ENCODE results near the gene LY9.
A peak's percentile ranks its signal among the peaks of the same experiment; 100 is the strongest.

The LY9 gene

DNA sequence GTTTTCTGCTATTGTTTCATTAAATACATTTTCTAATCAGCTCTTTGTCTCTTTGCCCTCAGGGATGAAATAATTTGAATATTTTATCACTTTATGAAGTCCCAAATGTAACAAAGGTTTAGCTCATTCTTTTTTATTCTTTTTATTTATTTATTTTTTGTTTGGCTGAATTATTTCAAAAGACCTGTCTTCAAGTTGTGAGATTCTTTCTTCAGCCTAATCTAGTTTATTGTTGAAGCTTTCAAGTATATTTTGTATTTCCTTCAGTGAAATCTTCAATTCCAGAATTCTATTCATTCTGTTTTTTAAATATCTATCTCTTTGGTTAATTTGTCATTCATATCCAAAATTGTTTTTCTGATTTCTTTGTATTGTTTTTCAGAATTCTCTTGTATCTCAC, 10.8 kb downstream of the LY9 start:
- Mint-ChIP-seq H3K36me3 (peaks cover 86% of the 10 kb centered on the region), H3K9me3 (peaks cover 18% of the 10 kb centered on the region), H3K4me3 (peak overlapping the region; percentile 49), H3K4me1 (peaks cover 74% of the 10 kb centered on the region), H3K27ac (peak overlapping the region; percentile 45), H3K27me3 (no peaks in the 10 kb centered on the region)
- no peak for ATAC-seq

DNA sequence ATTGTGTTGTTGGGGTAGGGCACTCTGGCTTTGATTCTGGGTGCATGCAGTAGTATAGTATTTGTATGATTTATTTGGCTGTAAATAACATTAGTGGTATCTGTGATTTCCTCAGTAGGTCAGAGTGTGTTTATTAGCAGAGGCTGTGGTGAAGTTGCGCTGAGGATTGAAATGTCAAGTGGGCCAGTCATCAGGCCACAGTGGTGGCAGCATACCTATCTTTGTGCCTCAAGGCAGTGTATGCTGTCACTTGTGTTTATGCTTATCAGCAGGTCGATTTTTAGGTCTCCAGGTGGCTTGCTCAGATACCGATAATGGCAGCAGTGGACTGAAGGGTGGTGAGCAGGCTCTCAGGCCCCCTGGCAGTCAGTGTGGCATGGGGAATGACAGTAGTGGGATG, 11.3 kb downstream of the LY9 start:
- Mint-ChIP-seq H3K27me3 (no peaks in the 10 kb centered on the region), H3K4me1 (peaks cover 78% of the 10 kb centered on the region), H3K4me3 (peak overlapping the region; percentile 11), H3K36me3 (peaks cover 91% of the 10 kb centered on the region), H3K9me3 (peaks cover 18% of the 10 kb centered on the region), H3K27ac (peak overlapping the region; percentile 45)
- no peak for ATAC-seq

DNA sequence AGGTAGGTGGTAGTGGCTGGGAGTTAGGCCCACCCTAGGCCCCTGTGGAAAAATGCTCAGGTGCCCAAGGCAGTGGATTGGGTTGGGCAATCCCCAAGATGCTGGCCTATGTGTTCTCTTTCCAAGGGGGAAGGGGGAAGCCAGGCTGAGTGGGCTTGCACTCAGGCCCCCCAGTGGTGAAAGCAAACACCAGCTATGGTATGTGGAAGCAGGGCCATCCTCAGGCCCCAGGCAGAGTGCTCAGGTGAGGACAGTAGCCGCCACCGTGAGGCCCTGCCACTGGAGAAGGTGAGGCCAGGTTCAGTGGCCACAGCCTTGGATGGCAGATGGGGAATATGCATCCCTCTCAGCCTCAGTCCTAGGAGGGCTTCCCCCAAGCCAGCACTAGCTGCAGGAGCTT, 11.8 kb downstream of the LY9 start:
- peaks cover 90% of the 10 kb centered on the region for H3K36me3 Mint-ChIP-seq
- H3K27ac Mint-ChIP-seq: peak overlapping the region; percentile 71
- no peaks in the 10 kb centered on the region for H3K27me3 Mint-ChIP-seq
- no peak overlapping the region for H3K4me3 Mint-ChIP-seq
- peaks cover 17% of the 10 kb centered on the region for H3K9me3 Mint-ChIP-seq
- ATAC-seq: no peak
- peaks cover 78% of the 10 kb centered on the region for H3K4me1 Mint-ChIP-seq

DNA sequence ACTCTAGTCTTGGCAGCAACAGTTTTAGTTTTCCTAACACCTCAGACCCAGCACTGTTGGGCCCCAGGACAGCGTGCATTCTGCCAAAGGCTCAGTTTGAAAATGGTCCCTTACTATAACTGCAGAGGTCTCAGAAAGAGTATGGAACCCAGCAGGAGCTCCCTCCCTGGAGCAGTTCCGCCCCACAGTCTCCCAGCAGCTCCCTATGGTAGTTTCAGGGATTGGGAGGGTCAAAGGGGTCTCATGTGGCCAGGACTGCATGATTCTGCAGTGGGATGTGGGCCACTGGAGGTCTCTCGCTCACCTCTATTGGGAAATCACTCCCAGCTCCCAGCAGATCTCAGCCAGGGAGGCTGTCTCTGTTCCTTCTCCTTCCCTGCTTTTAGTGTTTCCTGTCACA, 12.3 kb downstream of the LY9 start:
- H3K4me3 Mint-ChIP-seq: no peak overlapping the region
- peaks cover 90% of the 10 kb centered on the region for H3K36me3 Mint-ChIP-seq
- peaks cover 81% of the 10 kb centered on the region for H3K4me1 Mint-ChIP-seq
- ATAC-seq: no peak
- H3K27me3 Mint-ChIP-seq: no peaks in the 10 kb centered on the region
- peak overlapping the region; percentile 71 for H3K27ac Mint-ChIP-seq
- H3K9me3 Mint-ChIP-seq: peaks cover 17% of the 10 kb centered on the region

DNA sequence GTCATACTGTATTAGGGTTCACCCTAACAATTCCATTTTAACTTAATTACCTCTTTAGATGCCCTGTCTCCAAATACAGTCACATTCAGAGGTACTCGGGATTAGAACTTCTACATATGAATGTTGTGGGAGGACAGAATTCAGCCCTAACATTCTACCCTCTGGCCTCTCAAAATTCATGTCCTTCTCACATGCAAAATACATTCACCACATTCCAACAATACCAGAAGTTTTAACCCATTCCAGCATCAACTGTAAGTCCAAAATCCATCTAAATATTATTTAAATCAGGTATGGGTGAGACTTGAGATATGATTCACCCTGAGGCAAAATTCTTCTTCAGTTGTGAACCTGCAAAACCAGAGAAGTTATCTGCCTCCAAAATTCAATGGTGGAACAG, 14.5 kb downstream of the LY9 start:
- no peak overlapping the region for H3K27ac Mint-ChIP-seq
- peaks cover 86% of the 10 kb centered on the region for H3K36me3 Mint-ChIP-seq
- peaks cover 75% of the 10 kb centered on the region for H3K4me1 Mint-ChIP-seq
- ATAC-seq: no peak
- H3K27me3 Mint-ChIP-seq: no peaks in the 10 kb centered on the region
- peaks cover 13% of the 10 kb centered on the region for H3K9me3 Mint-ChIP-seq
- no peak overlapping the region for H3K4me3 Mint-ChIP-seq

DNA sequence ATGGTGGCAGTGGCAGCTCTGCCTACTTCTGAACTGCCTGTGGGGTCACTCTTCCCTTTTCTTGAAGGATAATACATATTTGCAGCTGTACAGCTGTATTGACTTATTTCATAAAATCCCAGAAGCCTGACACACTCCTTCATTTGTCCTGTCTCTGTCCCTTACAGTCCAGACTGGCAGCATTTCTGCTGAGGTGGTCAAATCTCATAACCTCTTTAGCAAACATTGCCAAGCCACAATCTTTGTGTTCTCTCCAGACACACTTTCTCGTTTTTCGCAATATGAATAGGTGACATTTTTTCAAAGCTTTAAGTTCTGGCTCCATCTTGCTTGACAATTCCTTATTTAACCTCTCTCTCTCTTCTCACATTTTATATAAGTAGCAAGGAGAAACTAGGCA, 15.2 kb downstream of the LY9 start:
- H3K36me3 Mint-ChIP-seq: peaks cover 85% of the 10 kb centered on the region

DNA sequence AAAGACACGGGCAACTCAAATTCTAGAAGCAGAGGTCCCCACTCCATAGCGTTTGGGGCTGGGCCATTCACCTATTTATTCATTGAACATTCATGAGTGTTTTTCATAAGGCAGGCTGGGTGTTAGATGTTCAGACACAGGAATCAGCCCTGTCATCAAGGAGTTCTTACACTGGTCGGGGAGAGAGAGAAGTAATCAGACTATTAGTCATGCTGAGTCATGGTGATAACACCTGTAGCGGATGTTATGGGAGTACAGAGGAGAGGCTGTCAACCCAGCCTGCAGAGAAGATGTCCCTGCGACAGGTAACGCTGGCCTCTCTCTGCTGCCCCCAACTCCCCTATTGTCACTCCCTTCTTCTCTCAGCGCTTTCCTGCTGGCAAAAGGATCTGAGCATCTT, 17.2 kb downstream of the LY9 start:
- Mint-ChIP-seq H3K27me3 (no peaks in the 10 kb centered on the region), H3K27ac (peak overlapping the region; percentile 73), H3K4me1 (peaks cover 48% of the 10 kb centered on the region)

More for the DNA sequence above, 15.2 kb downstream of the LY9 start:
- ATAC-seq: no peak
- Mint-ChIP-seq H3K27me3 (no peaks in the 10 kb centered on the region), H3K27ac (peak overlapping the region; percentile 40), H3K4me1 (peaks cover 69% of the 10 kb centered on the region), H3K9me3 (peaks cover 8% of the 10 kb centered on the region), H3K4me3 (no peak overlapping the region)

DNA sequence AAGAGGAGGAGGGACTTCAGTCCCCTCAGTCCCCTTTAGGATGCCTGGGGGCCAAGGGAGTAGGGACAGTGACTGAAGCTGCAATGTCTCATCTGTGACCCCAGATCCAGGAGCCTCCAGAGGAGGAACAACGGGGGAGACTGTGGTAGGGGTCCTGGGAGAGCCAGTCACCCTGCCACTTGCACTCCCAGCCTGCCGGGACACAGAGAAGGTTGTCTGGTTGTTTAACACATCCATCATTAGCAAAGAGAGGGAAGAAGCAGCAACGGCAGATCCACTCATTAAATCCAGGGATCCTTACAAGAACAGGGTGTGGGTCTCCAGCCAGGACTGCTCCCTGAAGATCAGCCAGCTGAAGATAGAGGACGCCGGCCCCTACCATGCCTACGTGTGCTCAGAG, 18.3 kb downstream of the LY9 start:
- H3K27ac Mint-ChIP-seq: peak overlapping the region; percentile 73
- H3K4me1 Mint-ChIP-seq: peaks cover 42% of the 10 kb centered on the region
- H3K4me3 Mint-ChIP-seq: no peak overlapping the region
- H3K9me3 Mint-ChIP-seq: no peaks in the 10 kb centered on the region
- no peak for ATAC-seq
- no peaks in the 10 kb centered on the region for H3K27me3 Mint-ChIP-seq
- H3K36me3 Mint-ChIP-seq: peaks cover 78% of the 10 kb centered on the region

More for the DNA sequence above, 17.2 kb downstream of the LY9 start:
- H3K9me3 Mint-ChIP-seq: no peaks in the 10 kb centered on the region
- peaks cover 72% of the 10 kb centered on the region for H3K36me3 Mint-ChIP-seq
- no peak for ATAC-seq
- no peak overlapping the region for H3K4me3 Mint-ChIP-seq

DNA sequence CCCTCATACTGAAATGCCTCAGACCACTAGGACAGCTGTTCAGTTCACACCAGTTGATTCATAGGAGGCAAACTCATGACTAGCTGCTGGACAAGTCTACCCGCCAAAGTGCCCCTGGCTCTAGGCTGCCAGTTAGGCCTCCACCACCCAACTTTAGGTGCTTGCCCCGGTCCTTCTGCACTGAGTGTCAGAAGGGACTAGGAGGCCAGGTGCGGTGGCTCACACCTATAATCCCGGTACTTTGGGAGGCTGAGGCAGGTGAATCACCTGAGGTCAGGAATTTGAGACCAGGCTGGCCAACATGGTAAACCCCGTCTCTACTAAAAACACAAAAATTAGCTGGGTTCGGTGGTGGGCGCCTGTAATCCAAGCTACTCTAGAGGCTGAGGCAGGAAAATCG, 18.9 kb downstream of the LY9 start:
- Mint-ChIP-seq H3K36me3 (peaks cover 78% of the 10 kb centered on the region), H3K27ac (no peak overlapping the region), H3K4me3 (no peak overlapping the region), H3K27me3 (no peaks in the 10 kb centered on the region), H3K9me3 (no peaks in the 10 kb centered on the region), H3K4me1 (peaks cover 42% of the 10 kb centered on the region)
- no peak for ATAC-seq

DNA sequence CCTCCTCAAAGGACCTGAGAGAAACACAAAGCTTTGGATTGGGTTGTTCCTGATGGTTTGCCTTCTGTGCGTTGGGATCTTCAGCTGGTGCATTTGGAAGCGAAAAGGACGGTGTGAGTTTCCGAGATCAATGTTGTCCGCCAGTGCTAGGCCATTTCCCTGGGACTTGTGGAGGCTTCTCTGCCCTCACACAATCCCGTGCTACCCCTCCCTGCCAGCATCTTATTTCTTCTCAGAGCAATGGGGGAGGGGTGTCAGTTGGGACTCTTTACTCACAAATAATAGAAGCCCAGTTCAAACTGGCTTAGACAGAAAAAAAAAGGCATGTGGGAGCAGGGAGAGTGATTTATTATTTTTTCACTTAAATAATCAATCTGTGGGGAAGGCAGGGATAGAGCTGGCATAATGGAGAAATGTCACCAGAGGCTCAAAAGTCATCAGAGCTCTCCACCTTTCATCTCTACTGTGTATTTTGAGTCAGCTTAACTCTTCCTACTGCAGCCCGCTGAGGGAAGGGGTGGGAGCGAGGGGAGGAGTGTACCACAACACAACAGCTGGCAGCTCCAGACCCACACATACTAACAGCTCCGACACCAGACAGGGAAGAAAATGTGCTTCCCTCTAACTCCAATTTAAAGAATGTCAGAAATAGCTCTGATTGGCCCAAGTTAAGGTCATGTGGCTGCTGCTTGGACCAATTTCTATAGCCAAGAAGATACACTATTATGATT, 22.4 kb downstream of the LY9 start:
- no peak overlapping the region for H3K4me3 Mint-ChIP-seq

DNA sequence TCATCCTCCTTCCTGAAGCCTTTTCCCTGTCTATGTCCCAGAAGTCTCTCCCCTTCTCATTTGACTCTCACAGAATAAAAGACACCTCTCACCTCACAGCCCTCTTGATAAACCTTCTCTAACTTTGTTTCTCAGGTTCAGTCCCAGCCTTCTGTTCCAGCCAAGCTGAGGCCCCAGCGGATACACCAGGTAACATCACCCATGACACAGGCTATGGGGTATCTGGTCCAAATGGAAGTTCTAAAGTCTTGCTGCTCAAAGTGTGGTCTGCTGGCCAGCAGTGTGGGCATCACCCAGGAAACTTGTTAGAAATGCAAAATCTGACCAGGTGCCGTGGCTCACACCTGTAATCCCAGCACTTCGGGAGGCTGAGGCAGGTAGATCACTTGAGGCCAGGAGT, 23.2 kb downstream of the LY9 start:
- Mint-ChIP-seq H3K36me3 (peaks cover 71% of the 10 kb centered on the region), H3K4me1 (peaks cover 1% of the 10 kb centered on the region), H3K27ac (peak overlapping the region; percentile 75), H3K9me3 (no peaks in the 10 kb centered on the region), H3K4me3 (no peak overlapping the region), H3K27me3 (no peaks in the 10 kb centered on the region)
- ATAC-seq: no peak

More for the DNA sequence above, 22.4 kb downstream of the LY9 start:
- Mint-ChIP-seq H3K27ac (no peak overlapping the region), H3K27me3 (no peaks in the 10 kb centered on the region), H3K4me1 (peaks cover 9% of the 10 kb centered on the region), H3K36me3 (peaks cover 74% of the 10 kb centered on the region), H3K9me3 (no peaks in the 10 kb centered on the region)
- ATAC-seq: no peak

DNA sequence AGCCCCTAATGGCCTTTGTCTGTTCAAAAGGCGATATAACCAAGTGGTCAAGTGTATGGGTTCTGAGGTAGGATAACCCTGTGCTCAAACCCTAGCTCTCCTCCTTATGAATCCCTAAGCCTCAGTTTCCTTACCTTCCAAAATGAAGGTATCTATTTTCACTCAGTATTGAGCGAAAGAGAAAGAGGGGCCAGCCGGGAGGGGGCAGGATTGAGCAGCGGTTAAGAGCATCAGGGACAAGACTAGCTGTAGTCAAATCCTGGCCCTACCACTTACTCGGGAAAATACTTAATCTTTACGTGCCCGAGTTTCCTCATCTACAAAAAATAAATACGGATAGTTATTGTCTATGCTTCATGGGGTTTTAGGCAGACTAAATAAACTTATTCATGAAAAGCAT, 25.7 kb downstream of the LY9 start:
- Mint-ChIP-seq H3K36me3 (peaks cover 60% of the 10 kb centered on the region), H3K4me3 (no peak overlapping the region), H3K27me3 (no peaks in the 10 kb centered on the region), H3K9me3 (no peaks in the 10 kb centered on the region), H3K4me1 (no peaks in the 10 kb centered on the region), H3K27ac (no peak overlapping the region)
- ATAC-seq: no peak

DNA sequence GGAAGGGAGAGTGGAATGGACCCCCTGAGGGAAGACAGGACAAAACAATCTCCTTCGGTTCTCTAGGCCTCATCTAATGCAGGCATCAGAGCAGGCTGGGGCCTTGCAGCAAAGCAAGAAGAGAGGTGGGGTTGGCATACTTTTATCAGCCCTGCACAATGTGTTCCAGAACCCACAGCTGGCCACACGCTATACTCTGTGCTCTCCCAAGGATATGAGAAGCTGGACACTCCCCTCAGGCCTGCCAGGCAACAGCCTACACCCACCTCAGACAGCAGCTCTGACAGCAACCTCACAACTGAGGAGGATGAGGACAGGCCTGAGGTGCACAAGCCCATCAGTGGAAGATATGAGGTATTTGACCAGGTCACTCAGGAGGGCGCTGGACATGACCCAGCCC, 27.3 kb downstream of the LY9 start:
- no peak overlapping the region for H3K4me3 Mint-ChIP-seq
- peak overlapping the region; percentile 31 for H3K27ac Mint-ChIP-seq
- peaks cover 7% of the 10 kb centered on the region for H3K4me1 Mint-ChIP-seq
- H3K9me3 Mint-ChIP-seq: no peaks in the 10 kb centered on the region
- no peaks in the 10 kb centered on the region for H3K27me3 Mint-ChIP-seq
- peaks cover 70% of the 10 kb centered on the region for H3K36me3 Mint-ChIP-seq
- ATAC-seq: no peak

DNA sequence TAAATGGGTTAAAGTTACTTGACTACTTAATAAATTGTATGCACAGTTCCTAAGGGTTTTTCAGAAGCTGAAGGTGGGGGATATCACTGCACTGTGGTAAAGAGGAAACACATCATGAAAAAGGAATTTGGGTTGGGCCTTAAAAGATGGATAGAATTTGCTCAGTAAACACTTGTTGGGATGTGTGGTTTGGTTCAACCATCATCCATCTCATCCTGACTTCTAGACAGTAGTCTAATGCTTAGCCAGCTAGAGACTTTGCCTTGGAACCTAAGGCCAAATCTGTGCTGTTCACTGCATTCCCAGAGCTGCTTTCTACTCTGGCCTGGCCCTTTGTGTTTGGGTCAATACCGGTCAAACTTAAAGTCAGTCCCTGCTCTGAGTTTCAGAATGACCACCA, 30.6 kb downstream of the LY9 start:
- no peak overlapping the region for H3K27ac Mint-ChIP-seq

DNA sequence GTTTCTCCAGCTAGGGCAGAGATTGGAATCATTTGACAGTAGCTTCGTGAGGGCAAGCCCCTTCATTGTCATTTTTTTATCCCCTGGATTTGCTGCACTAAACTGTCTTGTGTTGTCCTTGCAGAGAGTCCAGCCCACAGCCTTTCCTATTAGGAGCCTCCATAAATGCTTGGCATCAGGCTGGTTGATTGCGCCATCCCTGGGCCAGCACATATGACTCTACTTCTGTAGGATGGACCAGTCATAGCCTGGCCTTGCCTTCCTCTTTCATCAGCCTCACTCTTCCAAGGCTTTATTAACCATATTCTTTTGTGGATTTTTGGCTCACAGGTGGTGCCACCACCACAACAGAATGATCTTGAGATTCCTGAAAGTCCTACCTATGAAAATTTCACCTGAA, 31.4 kb downstream of the LY9 start:
- H3K9me3 Mint-ChIP-seq: no peaks in the 10 kb centered on the region
- no peak overlapping the region for H3K4me3 Mint-ChIP-seq
- H3K27me3 Mint-ChIP-seq: no peaks in the 10 kb centered on the region
- H3K4me1 Mint-ChIP-seq: peaks cover 24% of the 10 kb centered on the region
- no peak for ATAC-seq
- peaks cover 42% of the 10 kb centered on the region for H3K36me3 Mint-ChIP-seq
- H3K27ac Mint-ChIP-seq: peak overlapping the region; percentile 50

More for the DNA sequence above, 30.6 kb downstream of the LY9 start:
- Mint-ChIP-seq H3K4me3 (no peak overlapping the region), H3K9me3 (no peaks in the 10 kb centered on the region), H3K27me3 (no peaks in the 10 kb centered on the region), H3K36me3 (peaks cover 49% of the 10 kb centered on the region), H3K4me1 (peaks cover 24% of the 10 kb centered on the region)
- no peak for ATAC-seq

DNA sequence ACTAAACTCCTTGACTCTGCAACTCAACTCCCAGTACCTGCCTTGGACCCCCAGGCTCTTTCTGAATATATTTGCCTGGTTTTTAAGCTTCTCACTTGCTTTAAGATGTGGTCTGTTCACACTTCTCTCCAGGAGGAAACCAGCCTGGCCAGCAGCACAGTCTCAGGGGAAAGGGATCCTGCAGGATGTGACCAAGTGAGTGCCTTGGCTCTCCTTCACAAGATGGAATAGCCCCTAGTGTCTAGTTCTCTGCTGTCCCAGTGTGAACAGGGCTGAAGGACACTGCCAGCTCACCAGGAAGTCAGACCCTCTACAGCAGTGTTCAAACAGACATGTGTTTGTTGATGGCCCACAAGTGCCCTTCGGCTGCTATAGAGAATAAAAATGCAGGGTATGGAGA, 33.8 kb downstream of the LY9 start:
- peaks cover 27% of the 10 kb centered on the region for H3K36me3 Mint-ChIP-seq
- H3K27ac Mint-ChIP-seq: no peak overlapping the region

More for the DNA sequence above, 33.8 kb downstream of the LY9 start:
- Mint-ChIP-seq H3K4me3 (no peak overlapping the region), H3K9me3 (no peaks in the 10 kb centered on the region), H3K4me1 (peaks cover 27% of the 10 kb centered on the region), H3K27me3 (no peaks in the 10 kb centered on the region)
- no peak for ATAC-seq

All from stimulated activated memory B cell treated with anti-CD40 and anti-IgM and Interleukin-4, amounts not matched to agents 10 μg/mL and 1 μg/mL and 100 μg/mL, for 72 hours (primary cell).